ENCODE measurements around the gene RNF121.

Gene RNF121

GRCh38 chr11:71999798-72000197, 71.0 kb downstream of the RNF121 start:
- H3K4me3 ChIP-seq (ENCODE audit: control insufficient read depth, low read depth, low read length) = peak overlapping the region; percentile 5; the same call in 1 of the 2 replicates
- no peak for DNase-seq (ENCODE audit: low read depth)
- TF ChIP-seq CTCF (IDR thresholded peaks at IDR 0.05; ENCODE audit: control insufficient read depth, insufficient read depth, low read depth, low read length, missing control alignments) = no peak

- no peak for DNase-seq (ENCODE audit: low read depth)
- H3K4me3 ChIP-seq (ENCODE audit: control insufficient read depth, low read depth, low read length) = no peak overlapping the region
- no peak for TF ChIP-seq CTCF (IDR thresholded peaks at IDR 0.05; ENCODE audit: control insufficient read depth, insufficient read depth, low read depth, low read length, missing control alignments)
Measured at GRCh38 chr11:72000202-72000867, 71.5 kb downstream of the RNF121 start.

- no peak overlapping the region for H3K4me3 ChIP-seq (ENCODE audit: control insufficient read depth, low read depth, low read length)
- TF ChIP-seq CTCF (IDR thresholded peaks at IDR 0.05; ENCODE audit: control insufficient read depth, insufficient read depth, low read depth, low read length, missing control alignments) = no peak
- no peak for DNase-seq (ENCODE audit: low read depth)
Measured at GRCh38 chr11:72001285-72001684, 72.4 kb downstream of the RNF121 start.

- no peak overlapping the region for H3K4me3 ChIP-seq (ENCODE audit: control insufficient read depth, low read depth, low read length)
- TF ChIP-seq CTCF (IDR thresholded peaks at IDR 0.05; ENCODE audit: control insufficient read depth, insufficient read depth, low read depth, low read length, missing control alignments) = no peak
- no peak for DNase-seq (ENCODE audit: low read depth)
Measured at GRCh38 chr11:72001834-72002591, 73.2 kb downstream of the RNF121 start.

GRCh38 chr11:72002841-72003775, 74.3 kb downstream of the RNF121 start:
- no peak for TF ChIP-seq CTCF (IDR thresholded peaks at IDR 0.05; ENCODE audit: control insufficient read depth, insufficient read depth, low read depth, low read length, missing control alignments)
- H3K4me3 ChIP-seq (ENCODE audit: control insufficient read depth, low read depth, low read length) = no peak overlapping the region
- no peak for DNase-seq (ENCODE audit: low read depth)

GRCh38 chr11:72003776-72004171, 74.9 kb downstream of the RNF121 start:
- no peak for DNase-seq (ENCODE audit: low read depth)
- no peak overlapping the region for H3K4me3 ChIP-seq (ENCODE audit: control insufficient read depth, low read depth, low read length)
- no peak for TF ChIP-seq CTCF (IDR thresholded peaks at IDR 0.05; ENCODE audit: control insufficient read depth, insufficient read depth, low read depth, low read length, missing control alignments)

Measured in AG09309 (cell line).